ENCODE results near the gene UBE2L3.
"Not testable (repeated sequence)": the region's sequence is repeated elsewhere in the genome, so short reads cannot be mapped to it uniquely, and the experiment has no call there.

UBE2L3 gene

DNA sequence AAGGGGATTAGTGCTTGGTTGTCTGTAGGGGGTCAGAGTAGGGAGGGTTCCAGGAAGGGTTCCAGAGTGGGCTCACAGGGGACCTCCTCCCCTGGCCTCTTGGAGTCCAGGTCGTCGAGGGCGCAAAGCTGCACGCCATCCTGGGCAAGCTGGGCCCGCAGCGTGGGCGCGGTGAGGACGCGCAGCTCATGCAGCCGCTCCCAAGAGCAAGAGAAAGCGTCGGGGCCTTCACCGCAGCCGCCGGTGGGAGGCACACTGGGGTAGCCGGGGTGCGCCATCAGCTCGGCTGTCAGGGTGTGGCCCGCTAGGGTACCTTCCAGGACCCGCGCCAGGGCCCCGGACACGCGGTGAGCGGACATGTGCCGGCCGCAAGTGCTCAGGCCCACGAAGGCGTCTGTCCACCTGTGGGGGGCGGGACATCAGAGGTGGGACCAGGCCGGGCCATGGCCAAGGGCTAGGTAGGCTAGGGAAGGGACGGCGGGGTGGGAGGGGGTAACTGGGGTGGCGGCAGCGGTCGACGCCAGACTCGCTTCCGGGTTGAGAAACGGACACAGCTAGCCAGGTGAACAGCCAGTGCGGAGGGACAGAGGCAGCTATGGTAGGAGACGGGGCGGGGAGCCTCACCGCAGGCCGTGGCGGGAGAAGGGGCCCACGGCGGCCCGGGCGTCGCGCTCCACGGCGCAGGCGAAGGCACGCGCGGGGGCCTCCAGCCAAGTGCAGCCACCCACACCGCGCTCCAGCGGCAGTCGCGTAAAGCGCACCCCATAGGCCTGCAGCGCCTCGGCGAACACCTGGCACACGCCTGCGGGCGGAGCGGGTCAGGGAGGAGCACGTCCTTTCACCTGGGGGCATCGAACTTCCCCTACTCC, 61.1 kb downstream of the UBE2L3 start:
- no peak for DNase-seq

DNA sequence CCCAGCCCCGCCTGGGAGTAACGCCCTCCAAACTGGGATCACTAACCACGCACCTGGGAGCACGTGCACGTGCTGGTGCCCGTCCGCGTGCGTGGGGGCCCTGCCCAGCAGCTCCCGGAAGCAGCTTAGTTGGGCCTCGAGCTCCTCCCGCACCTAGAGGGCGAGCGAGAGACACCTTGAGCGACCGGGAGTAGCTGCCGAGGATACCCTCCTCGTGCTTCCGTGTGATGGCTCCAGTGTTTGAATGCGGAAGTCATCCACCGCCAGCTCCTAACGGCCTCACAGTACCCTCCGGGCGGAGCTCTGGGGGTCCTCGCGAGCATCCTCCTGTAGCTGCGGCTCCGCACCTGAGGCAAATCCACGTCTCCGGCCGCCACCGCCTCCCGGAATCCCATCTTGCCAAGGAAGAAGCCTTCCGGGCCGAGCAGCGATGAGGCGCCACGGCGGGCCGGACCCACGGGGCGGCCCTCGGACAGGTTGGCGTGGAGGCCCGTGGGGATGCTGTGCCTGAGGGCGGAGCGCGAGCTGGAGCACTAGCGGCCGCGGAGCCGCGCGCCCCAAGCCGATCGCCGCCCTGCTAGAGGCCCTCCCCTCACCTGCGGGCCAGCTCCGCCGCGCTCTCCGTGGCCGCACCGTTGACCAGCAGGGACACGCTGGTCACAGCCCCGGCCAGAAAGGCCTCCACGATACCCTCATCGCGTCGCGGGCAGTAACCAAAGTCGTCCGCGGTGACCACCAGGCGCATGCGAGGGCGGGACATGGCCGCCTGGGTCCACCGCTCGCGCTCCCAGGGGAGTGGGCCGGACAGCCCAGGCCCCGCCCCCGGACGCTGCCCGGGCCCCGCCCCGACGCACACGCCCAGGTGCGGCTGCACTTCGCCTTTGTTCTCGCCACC, 62.0 kb downstream of the UBE2L3 start, which contains the start of gene YDJC:
YDJC (minus strand) TSS at position 768 of the 895 bp plus-strand sequence; CDS start at position 760, 8 bp downstream.
- DNase-seq: peak; percentile 95 to 96

DNA sequence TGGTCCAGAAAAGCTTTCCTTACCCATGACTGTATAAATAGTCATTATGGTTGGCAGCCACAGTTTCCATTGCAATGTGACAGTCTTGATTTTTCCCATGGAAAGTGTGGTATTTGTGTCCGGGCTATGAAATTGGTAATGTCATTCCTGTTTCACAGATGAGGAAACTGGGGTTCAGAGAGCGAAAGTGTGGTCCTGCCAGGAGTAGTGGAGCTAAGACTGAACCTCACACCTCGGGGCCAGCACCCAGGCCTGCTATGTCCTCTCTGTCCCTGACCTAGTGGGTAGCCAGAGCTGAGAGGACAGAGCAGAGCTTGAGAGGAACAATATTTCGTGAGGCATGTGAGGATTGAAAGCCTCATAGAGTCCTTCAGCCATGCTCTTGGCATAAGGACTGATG, 63.5 kb downstream of the UBE2L3 start:
- no peak for DNase-seq

DNA sequence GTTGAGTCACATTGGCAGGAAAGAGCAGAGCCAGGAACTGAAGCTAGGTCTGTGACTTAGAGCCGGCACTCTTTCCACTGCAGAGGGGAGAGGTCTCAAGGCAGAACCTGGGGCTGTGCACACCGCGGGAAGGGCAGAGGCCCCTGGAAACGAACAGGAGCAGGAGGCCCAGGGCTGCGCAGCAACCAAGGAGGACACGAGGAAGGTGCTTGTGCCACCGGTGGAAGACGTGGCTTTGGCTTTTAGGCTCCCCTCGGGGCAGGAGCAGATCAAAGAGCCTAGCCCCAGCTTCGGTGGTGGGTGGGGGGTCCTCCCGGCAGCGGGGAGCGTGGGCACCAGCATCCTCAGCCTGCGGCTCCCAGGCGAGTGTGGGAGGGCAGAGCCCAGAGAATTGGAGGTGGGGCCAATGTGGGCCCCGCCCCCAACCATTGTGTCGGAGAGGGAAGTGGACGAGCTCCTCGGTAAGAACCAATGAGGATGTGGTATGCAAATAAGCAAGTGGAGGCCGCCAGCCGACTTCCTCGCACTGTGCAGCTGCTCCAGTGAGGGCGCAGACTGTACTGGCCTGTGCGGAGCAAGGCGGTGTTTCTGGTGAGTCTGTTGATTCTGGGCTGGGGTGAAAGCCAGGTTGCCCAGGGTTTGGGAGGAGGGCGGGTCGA, 64.9 kb downstream of the UBE2L3 start, which contains the start of gene CCDC116:
CCDC116 (plus strand) TSS at position 524 of the 659 bp plus-strand sequence. CDS start 422 bp downstream, outside the sequence.
- peak; percentile 75 to 83 for DNase-seq

DNA sequence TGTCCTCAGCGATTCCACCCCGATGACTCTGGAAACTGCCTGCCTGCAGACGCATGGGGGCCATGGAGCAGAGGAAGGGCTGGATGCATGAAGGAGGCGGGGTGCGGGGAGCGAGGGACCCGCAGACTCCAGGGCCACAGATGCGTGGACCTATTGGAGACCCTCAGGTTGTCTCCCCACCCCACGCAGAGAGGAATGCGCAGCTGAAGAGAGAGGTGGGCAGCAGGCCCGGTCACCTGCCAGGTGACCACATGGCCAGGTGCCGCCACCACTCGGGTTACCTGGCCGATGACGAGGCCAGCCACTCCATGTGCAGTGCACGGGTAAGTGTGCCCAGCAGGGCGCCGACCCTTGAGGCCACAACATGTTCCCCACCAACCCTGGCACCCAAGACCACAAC, 65.4 kb downstream of the UBE2L3 start:
- DNase-seq: no peak

DNA sequence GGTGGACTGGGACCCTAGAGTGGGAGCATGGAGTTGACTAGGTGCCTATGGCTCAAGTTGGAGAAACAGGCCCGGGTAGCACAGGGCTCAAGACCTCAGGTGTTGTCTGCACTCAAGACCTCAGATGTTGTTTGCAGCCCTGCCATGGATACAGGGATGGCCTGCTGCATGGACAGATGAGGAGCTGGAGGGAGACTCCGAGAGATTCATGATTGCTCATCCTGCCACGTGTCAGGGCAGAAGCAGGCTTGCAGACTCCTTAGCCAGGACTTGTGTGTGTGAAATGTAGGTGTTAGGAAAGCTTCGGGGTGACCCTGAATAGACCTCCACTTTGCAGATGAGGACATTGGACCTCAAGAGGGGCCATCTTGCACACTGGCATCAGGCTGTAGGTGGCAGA, 66.0 kb downstream of the UBE2L3 start:
- no peak for DNase-seq

DNA sequence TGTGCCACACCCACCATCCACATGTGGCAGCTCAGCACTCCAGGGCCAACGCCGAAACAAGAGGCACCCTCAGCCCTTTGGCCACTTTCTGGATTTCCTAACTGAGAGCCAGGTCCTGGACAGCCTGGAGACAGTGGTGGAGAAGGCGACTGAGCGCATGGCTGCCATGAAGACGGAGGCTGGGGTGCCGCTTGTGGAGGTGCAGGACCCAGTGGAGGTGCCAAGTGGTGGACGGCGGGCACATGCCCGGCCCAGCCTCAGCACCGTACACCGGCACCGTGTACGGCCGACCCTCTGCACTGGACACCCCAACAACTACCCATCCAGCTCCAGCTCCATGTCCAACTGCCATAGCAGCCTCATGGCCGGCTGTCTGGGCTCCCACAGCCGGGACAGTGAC, 66.6 kb downstream of the UBE2L3 start:
- DNase-seq: no peak

DNA sequence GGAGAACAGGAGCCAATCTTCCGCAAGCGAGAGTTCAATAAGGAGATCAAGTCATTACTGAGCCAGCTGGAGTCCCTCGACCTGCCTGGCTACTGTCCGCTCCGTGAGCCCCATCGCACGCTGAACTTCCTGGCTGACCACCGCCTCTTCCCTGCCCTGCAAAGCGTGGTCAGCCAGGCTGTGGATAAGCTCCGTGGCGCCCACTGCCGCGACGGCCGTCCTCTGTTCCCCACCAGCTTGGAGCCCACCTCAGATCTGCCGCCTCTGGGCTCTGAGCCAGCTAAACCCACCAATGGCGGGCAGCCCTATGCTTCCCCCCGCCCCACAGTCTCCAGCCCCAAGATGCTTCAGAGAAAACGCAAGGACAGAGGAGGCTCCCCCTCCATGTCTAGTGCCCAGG, 67.3 kb downstream of the UBE2L3 start:
- DNase-seq: no peak

DNA sequence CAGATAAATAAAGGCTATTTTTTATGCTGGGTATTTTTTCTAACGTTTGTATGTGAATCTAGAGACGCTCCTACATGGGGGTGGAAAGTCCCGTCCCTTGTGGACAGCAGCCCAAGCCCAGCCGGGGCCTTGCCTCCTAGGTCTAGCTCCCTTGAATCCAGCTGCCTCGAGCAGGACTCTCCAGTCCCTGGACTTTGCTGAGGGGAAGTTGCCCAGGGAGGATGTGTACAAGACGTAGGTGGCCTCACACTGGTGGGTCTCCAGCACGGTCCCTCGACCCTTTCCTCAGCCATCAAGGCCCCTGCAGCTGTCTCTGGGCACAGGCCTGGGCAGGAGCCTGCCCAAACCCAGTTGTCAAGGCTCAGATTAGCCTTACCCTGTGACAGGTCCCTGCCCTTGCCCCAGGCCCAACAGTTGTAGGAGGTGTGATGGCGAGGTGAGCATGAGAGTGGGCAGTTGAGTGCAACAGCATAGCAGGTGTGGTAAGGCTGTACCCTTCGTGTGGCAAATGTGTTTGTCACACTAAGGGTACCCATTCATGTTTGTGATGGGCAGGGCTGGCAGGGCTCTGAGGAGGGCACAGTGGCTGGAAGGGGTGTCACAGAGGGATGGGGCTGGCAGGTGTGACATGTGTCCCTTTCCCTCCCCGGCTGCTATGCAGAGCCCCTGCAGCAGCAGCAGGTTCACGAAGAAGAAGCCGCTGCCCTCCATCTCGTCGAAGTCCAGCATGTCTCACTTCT, 68.4 kb downstream of the UBE2L3 start:
- no peak for DNase-seq

DNA sequence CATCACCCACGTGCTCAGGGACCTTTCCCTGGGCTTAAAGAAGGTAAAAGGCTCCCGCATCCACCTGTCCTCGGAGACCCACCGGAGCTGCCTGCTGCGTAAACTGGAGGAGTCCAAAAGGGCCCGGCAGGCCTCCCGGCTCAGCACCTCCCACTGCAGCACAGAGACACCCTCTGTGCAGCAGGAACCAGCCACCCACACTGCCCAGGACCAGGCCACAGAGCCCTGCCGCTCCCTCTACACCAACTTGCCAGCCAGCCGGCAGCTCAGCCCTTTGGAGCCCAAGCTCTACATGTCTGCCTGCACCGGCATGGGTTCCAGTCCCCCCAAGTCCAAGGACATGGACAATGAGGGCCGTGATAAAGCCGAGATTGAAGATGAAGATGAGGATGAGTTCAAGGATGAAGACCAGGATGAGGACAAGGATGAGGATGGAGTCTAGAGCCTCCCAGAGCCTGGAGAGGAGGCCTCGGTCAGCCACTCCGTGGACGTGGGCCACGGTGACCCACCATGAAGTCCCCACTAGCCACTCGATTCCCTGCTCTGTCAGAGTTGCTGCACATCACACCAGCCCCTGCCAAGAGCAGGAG, 69.2 kb downstream of the UBE2L3 start:
- no peak for DNase-seq

DNA sequence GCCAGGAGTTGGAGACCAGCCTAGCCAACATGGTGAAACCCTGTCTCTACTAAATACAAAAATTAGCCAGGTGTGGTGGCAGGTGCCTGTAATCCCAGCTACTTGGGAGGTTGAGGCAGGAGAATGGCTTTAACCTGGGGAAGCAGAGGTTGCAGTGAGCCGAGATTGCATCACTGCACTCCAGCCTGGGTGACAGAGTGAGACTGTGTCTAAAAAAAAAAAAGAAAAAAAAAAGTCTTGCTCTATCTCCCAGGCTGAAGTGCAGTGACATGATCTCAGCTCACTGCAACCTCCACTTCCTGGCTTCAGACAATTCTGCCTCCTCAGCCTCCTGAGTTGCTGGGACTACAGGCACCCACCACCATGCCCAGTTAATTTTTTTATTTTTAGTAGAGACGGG, 69.9 kb downstream of the UBE2L3 start:
- DNase-seq: not testable (repeated sequence)

DNA sequence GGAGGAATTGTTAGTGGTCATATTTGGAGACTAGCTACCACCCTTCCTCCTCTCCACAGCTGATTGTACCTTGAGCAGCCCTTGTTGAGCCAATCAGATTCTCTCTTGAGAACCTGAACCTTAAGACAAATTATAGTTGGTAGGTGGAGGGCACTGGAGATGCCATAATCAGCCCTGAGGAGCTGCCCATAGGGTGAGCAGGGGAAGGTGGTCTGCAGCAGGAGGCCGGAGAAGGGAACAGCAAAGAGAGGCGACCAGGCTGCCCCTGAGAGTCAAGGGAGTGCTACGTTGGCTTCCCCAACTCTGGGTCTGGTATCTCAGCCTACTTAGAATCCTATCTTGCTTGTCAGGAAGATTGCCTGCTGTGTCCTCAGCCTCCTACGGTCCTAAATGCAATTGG, 71.8 kb downstream of the UBE2L3 start:
- no peak for DNase-seq

DNA sequence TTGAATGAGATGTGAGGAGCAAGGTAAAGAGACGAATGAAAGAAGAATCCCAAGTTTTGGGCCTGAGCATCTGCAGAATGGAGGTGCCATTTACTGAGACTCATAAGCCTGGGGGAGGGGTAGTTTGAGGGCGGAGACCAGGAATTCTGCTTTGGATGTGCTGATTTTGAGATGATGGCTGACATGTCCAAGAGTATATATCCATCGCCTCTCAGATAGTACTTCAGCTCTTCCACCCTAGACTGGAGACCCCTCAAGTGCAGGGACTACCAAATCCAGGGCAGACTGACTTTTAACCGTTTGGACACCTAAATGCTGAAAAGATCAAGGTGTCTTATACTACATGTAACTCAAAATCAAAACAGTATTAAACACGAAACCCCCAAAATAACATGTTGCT, 73.3 kb downstream of the UBE2L3 start:
- no peak for DNase-seq

DNA sequence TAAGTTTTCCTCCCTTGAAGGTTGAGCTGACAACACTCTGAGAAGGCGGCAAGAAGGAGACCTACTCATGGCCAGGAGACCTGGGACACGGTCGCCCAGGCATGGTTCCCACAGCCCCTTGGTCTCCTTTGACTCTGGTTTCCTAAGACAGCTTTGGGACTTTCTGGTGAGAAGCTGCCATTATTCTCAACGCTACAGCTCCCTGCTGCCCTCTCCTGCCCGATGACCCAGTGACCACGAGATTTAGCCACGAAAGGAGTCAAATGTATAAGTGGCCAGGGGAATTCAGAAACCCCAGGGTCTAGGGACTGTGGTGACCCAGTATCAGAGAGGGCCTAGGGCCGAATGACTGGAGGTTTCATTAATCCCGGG, 73.9 kb downstream of the UBE2L3 start:
- peak; percentile 71 to 76 for DNase-seq

DNA sequence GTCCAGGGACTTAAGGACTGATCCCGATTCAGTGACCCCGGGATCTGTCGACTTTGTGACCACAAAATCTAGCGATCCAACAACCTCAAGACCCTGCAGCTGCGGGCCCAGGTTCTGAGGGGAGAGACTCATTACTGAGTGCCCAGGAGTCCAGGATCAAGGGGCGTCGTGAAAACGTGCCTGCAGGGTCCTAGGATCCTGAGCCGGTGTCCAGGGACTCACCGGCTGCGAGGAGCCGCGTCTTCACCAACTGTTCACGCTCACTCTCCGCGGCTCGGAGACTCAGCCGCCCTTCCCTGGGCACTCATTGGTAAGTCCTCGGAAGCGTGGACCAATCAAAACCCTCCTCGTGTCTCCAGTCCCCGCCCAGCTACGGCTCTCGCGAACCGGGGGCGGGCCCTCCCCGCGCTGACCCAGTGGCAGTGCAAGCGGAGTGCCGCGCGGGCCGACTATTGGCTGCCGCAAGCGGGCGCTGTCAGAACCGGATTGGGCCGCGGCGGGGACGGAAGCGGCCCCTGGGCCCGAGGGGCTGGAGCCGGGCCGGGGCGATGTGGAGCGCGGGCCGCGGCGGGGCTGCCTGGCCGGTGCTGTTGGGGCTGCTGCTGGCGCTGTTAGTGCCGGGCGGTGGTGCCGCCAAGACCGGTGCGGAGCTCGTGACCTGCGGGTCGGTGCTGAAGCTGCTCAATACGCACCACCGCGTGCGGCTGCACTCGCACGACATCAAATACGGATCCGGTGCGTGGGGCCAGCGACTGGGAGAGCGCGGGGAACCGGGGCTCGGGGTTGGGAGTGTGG, 74.5 kb downstream of the UBE2L3 start, which contains the start of gene SDF2L1:
SDF2L1 (plus strand) TSS at position 514 of the 795 bp plus-strand sequence; CDS start at position 549, 35 bp downstream.
- peak; percentile 99 for DNase-seq

DNA sequence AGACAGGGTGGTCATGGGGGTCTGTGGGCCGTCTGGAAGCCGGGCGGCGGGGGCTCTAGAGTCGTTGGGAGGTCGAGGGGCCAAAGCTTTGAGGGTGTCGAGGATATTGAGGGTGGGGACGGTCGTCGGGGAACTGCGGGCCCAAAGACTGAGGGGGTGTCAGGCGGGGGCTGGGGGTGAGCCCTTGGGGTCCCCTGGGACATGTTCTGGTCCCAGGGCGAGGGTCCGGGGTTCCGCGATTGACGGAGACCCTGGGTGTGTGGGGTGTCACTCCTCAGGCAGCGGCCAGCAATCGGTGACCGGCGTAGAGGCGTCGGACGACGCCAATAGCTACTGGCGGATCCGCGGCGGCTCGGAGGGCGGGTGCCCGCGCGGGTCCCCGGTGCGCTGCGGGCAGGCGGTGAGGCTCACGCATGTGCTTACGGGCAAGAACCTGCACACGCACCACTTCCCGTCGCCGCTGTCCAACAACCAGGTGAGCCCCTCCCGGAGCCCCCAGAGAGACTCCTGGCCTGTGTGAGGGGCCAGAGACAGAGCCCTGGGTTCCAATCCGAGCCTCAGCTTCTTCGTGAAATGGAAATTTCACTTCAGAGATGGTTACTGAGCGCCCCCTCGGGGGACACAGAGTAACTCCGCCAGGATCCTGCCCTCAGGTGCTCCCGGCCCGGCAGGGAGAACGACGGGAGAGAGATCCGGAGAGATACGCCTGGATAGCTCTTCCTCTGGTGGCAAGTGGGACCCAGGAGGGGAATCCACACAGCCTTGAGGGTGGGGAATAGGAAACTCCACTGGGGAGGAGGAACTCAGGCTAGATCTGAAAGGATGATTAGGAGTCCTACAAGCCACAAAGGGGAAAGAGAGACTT, 75.3 kb downstream of the UBE2L3 start:
- DNase-seq: peak; percentile 48 to 58

DNA sequence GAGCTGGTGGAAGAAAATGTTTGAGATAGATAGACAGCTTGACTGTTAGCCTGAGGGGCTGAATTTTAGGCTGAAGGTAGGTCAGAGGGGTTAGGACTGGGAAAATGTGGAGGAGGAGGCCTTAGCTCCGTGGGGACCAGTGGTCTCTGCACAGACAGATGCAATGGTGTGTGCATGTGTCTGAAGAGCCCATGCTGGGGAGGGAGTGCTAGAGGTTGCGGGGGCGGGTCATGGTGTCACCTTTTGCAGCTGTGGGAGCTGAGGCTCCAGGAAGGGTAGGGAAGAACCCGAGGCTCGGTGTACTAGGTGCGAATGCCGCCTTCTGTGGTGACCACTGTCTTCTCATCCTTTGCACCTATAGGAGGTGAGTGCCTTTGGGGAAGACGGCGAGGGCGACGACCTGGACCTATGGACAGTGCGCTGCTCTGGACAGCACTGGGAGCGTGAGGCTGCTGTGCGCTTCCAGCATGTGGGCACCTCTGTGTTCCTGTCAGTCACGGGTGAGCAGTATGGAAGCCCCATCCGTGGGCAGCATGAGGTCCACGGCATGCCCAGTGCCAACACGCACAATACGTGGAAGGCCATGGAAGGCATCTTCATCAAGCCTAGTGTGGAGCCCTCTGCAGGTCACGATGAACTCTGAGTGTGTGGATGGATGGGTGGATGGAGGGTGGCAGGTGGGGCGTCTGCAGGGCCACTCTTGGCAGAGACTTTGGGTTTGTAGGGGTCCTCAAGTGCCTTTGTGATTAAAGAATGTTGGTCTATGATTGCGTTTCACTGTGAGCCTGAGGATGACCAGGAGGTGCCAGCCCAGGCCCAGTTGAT, 76.2 kb downstream of the UBE2L3 start:
- no peak for DNase-seq

DNA sequence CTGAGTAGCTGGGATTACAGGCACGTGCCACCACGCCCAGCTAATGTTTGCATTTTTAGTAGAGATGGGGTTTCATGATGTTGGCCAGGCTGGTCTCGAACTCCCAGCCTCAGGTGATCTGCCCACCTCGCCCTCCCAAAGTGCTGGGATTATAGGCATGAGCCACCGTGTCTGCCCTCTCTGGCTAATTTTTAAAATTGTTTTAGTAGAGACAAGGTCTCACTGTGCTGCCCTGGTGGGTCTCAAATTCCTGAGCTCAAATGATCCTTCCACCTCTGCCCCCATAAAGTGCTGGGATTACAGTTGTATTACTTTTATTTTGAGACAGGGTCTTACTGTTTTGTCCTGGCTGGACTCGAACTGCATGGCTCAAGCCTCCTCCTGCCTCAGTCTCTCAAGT, 78.0 kb downstream of the UBE2L3 start:
- not testable (repeated sequence) for DNase-seq

Data from inflammatory macrophage (primary cell).